K562 (cell line): Measurements from ENCODE around the gene ERAL1. TPM values are rescaled to one million over a fixed set of nuclear protein-coding genes. Genes with fewer than 3 reads are reported as not detected.

Experiments used
- BRF1 ChIP-seq: IDR thresholded peaks from 3 replicates; pipeline ENCODE4 v1.6.1; 2011; ENCODE audit warnings: borderline replicate concordance, mild to moderate bottlenecking; ENCODE audit not compliant: insufficient read length; ENCODE audit errors: extremely low read depth
- CBX1 ChIP-seq: sonication (generic); IDR thresholded peaks from 2 replicates; pipeline ENCODE4 v1.6.1; 2016; ENCODE audit warnings: antibody characterized with exemption, low read depth, mild to moderate bottlenecking
- CTCFL ChIP-seq: IDR thresholded peaks from 2 replicates; pipeline ENCODE4 v1.6.1; 2011; ENCODE audit warnings: borderline replicate concordance, low read depth, mild to moderate bottlenecking, moderate library complexity, low read length; ENCODE audit not compliant: insufficient read depth, poor library complexity, severe bottlenecking
- DMBX1 ChIP-seq: fragments of 250-450 bp; sonication (Bioruptor Pico); IDR thresholded peaks from 2 replicates; pipeline ENCODE4 v1.8.0; 2022; ENCODE audit warnings: inconsistent platforms, mild to moderate bottlenecking, moderate library complexity, borderline replicate concordance
- DNMT1 ChIP-seq: fragments of 450-650 bp; IDR thresholded peaks from 2 replicates; pipeline ENCODE4 v1.6.1; 2016; ENCODE audit warnings: antibody characterized with exemption, mild to moderate bottlenecking
- ELF4 ChIP-seq: fragments of 450-650 bp; formaldehyde crosslinking; IDR thresholded peaks from 2 replicates; pipeline ENCODE4 v1.4.0; 2022; ENCODE audit warnings: missing genetic modification characterization
- ERF ChIP-seq: fragments of 450-650 bp; formaldehyde crosslinking; IDR thresholded peaks from 2 replicates; pipeline ENCODE4 v1.4.0; 2020; ENCODE audit warnings: mild to moderate bottlenecking, mixed read lengths
- FOXJ2 ChIP-seq: fragments of 200-800 bp; sonication (Bioruptor generic); IDR thresholded peaks from 2 replicates; pipeline ENCODE4 v1.6.1; 2016; ENCODE audit warnings: missing genetic modification characterization, missing compliant biosample characterization
- IRF1 ChIP-seq: sonication (generic); formaldehyde crosslinking; IDR thresholded peaks from 2 replicates; pipeline ENCODE4 v1.8.0; 2022; ENCODE audit warnings: missing genetic modification reagents, mild to moderate bottlenecking, borderline replicate concordance
- KDM1A ChIP-seq, 2 experiments: fragments of 450-650 bp; IDR thresholded peaks; 2 replicates each; pipeline ENCODE4 v1.6.1; 2016; ENCODE audit warnings: mild to moderate bottlenecking in 2 of 2
- KLF1 ChIP-seq: fragments of 450-650 bp; IDR thresholded peaks from 2 replicates; pipeline ENCODE4 v1.6.1; 2016; ENCODE audit warnings: missing genetic modification characterization, missing compliant biosample characterization
- NR1H2 ChIP-seq: sonication (generic); formaldehyde crosslinking; IDR thresholded peaks from 2 replicates; pipeline ENCODE4 v1.4.0; 2020; ENCODE audit warnings: mild to moderate bottlenecking, missing genetic modification reagents
- POLR2G ChIP-seq: fragments of 200-400 bp; formaldehyde crosslinking; IDR thresholded peaks from 2 replicates; pipeline ENCODE4 v1.6.1; 2017; ENCODE audit warnings: low read depth, mild to moderate bottlenecking, antibody characterized with exemption, low read length, moderate library complexity
- PRPF4 ChIP-seq: fragments of 200-400 bp; formaldehyde crosslinking; IDR thresholded peaks from one replicate; pipeline ENCODE4 v1.6.1; 2017; ENCODE audit warnings: low read length, low read depth, mild to moderate bottlenecking; ENCODE audit not compliant: insufficient read depth, poor library complexity, severe bottlenecking
- PYGO2 ChIP-seq: fragments of 450-650 bp; IDR thresholded peaks from 2 replicates; pipeline ENCODE4 v1.6.1; 2016; ENCODE audit warnings: mild to moderate bottlenecking, missing genetic modification characterization, moderate library complexity, missing compliant biosample characterization
- TCF7L2 ChIP-seq: fragments of 150-350 bp; IDR thresholded peaks from 2 replicates; pipeline ENCODE4 v1.6.1; 2016; ENCODE audit warnings: low read depth, mild to moderate bottlenecking, low read length, moderate library complexity
- ZBED1 ChIP-seq: IDR thresholded peaks from 2 replicates; pipeline ENCODE4 v1.6.1; 2014
- ZBTB1 ChIP-seq: sonication (generic); formaldehyde crosslinking; IDR thresholded peaks from 2 replicates; pipeline ENCODE4 v1.8.1; 2023; ENCODE audit warnings: missing genetic modification reagents, low read depth, mild to moderate bottlenecking, borderline replicate concordance
- ZNF174 ChIP-seq: fragments of 250-450 bp; sonication (Bioruptor Pico); IDR thresholded peaks from 2 replicates; pipeline ENCODE4 v1.4.0; 2020; ENCODE audit warnings: mild to moderate bottlenecking
- polyA plus RNA-seq, 8 experiments: library from polyadenylated mRNA; depleted of rRNA in 4 of 8; stranded (reverse) in 5 of 8; unstranded in 3 of 8; fragments of >200 nt; fragmentation: Nextera tagmentation in 2 of 8; fragmentation: Illumina TruSeq in 1 of 8; extraction: Ambion mirVana in 2 of 8; extraction: Trizol in 1 of 8; gene quantifications; 2 replicates each; pipeline versions ENCODE4 v1.2.1 to v1.2.3, GENCODE V29; 2011 to 2014; ENCODE audit warnings: inconsistent platforms in 1 of 8, missing spikeins in 1 of 8
- total RNA-seq, 7 experiments: library from RNA; depleted of rRNA in 6 of 7; stranded (reverse); fragments of >200 nt in 6 of 7; fragmentation: Illumina TruSeq in 2 of 7; extraction: Trizol in 2 of 7; gene quantifications; 2 replicates each; pipeline versions ENCODE4 v1.2.1 to v1.2.3, GENCODE V29; 2011 to 2021; ENCODE audit warnings: low replicate concordance in 1 of 7
- TF ChIP-seq, protein P1 (sequence below): fragments of 450-650 bp; IDR thresholded peaks from 2 replicates; pipeline ENCODE4 v1.6.1; 2017; ENCODE audit warnings: antibody characterized with exemption
- TF ChIP-seq, protein P2 (sequence below): fragments of 250-450 bp; sonication (Bioruptor Pico); IDR thresholded peaks from 2 replicates; pipeline ENCODE4 v1.5.1; 2021; ENCODE audit warnings: mild to moderate bottlenecking

Gene ERAL1
- total and polyA plus RNA-seq, 9 of the 15 experiments (the other 6 are each of a cell fraction or from before 2014, with no cell fraction given) = 37.5 to 351 (median 106) TPM

DNA sequence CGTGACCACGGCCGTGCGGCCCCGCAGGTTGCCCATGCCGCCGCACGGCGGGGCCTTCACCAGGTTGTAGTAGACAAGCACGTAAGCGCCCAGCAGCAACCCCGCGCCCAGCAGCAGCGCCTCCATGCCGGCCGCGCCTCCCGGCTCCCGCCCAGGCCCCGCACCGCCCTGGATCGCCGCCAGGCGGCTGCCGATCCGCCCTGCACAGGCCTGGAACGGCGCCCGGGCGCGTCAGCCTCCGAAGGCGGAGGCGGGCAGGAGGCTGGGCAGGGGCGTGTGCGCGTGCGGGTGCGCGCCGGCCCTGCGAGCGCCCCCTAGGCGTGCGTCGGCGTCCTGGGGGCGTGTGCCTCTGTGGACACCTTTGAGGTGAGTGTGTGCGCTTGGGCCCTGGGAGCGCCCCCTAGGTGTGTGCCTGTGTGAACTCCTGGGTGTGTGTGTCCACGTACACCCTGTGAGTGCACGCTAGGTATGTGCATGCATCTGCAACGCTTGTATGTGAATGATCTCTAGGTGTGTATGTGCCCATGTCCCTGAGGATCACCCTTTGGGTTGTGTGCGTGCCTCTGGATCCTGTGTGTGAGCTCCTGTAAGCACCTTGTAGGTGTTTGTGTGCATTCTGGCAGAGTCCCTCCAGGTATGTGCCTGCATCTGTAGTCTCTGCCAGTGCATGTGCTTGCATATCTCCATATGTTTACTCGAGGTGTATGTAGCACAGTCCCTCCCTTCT, 48.2 kb downstream of the ERAL1 start, which contains the start of gene DHRS13 (continued):
- TF ChIP-seq PYGO2 (tag) = no peak
- TF ChIP-seq DNMT1 = no peak
- TF ChIP-seq, protein P1, sequence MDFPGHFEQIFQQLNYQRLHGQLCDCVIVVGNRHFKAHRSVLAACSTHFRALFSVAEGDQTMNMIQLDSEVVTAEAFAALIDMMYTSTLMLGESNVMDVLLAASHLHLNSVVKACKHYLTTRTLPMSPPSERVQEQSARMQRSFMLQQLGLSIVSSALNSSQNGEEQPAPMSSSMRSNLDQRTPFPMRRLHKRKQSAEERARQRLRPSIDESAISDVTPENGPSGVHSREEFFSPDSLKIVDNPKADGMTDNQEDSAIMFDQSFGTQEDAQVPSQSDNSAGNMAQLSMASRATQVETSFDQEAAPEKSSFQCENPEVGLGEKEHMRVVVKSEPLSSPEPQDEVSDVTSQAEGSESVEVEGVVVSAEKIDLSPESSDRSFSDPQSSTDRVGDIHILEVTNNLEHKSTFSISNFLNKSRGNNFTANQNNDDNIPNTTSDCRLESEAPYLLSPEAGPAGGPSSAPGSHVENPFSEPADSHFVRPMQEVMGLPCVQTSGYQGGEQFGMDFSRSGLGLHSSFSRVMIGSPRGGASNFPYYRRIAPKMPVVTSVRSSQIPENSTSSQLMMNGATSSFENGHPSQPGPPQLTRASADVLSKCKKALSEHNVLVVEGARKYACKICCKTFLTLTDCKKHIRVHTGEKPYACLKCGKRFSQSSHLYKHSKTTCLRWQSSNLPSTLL = no peak
- peak; percentile 58; the same call in 1 of the 2 replicates for TF ChIP-seq NR1H2 (CRISPR knock-in tag)
- peak; percentile 95 for TF ChIP-seq KLF1
- peak; percentile 85 for TF ChIP-seq POLR2G
- TF ChIP-seq, protein P2, sequence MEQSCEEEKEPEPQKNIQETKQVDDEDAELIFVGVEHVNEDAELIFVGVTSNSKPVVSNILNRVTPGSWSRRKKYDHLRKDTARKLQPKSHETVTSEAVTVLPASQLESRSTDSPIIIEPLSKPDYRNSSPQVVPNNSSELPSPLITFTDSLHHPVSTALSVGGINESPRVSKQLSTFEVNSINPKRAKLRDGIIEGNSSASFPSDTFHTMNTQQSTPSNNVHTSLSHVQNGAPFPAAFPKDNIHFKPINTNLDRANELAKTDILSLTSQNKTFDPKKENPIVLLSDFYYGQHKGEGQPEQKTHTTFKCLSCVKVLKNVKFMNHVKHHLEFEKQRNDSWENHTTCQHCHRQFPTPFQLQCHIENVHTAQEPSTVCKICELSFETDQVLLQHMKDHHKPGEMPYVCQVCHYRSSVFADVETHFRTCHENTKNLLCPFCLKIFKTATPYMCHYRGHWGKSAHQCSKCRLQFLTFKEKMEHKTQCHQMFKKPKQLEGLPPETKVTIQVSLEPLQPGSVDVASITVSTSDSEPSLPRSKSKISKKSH (CRISPR knock-in tag) = no peak
- no peak for TF ChIP-seq IRF1
- peak; percentile 96; the same call in 1 of the 2 replicates for TF ChIP-seq CBX1
- TF ChIP-seq DMBX1 (CRISPR knock-in tag) = peak; percentile 56; the same call in 1 of the 2 replicates
- peak; percentile 75; the same call in 1 of the 2 replicates for TF ChIP-seq ZBTB1 (CRISPR knock-in tag)
- TF ChIP-seq KDM1A (IDR thresholded peaks at IDR 0.05) = peak in 1 of 2 experiments; percentile 99; a peak in 2 of 4 replicates
- TF ChIP-seq FOXJ2 (tag) = no peak
- peak; percentile 33; the same call in 1 of the 2 replicates for TF ChIP-seq ZBED1
- TF ChIP-seq ELF4 (CRISPR knock-in tag) = no peak
- TF ChIP-seq ZNF174 (CRISPR knock-in tag) = no peak
- no peak for TF ChIP-seq BRF1
- peak; percentile 98 for TF ChIP-seq CTCFL
- TF ChIP-seq ERF (CRISPR knock-in tag) = 0 out of 2 replicates have a peak, but pooled peaks have one; percentile 8
- TF ChIP-seq PRPF4 = peak; percentile 62
- no peak for TF ChIP-seq TCF7L2
